Suprapubic skin (tissue), 4 donors: ENCODE results near the gene WFDC9. TPM values are rescaled to one million over a fixed set of nuclear protein-coding genes. Genes with fewer than 3 reads are reported as not detected.
A peak's percentile ranks its signal among the peaks of the same experiment; 100 is the strongest.

ENCODE experiments used
- DNase-seq, 2 donors: peaks; one replicate each; pipeline ENCODE4 v3.0.0-alpha.2; 2019; ENCODE audit warnings: low spot score in 2 of 2
- H3K27ac ChIP-seq: fragments of 200-600 bp; sonication (generic); one replicate; pipeline ENCODE4 v1.5.1; 2019
- H3K27me3 ChIP-seq: fragments of 200-600 bp; sonication (generic); one replicate; pipeline ENCODE4 v1.5.1; 2019
- H3K36me3 ChIP-seq: fragments of 200-600 bp; sonication (generic); one replicate; pipeline ENCODE4 v1.5.1; 2019
- H3K4me1 ChIP-seq: fragments of 200-600 bp; sonication (generic); one replicate; pipeline ENCODE4 v1.5.1; 2019
- H3K4me3 ChIP-seq: fragments of 200-600 bp; sonication (generic); one replicate; pipeline ENCODE4 v1.5.1; 2019; ENCODE audit warnings: mild to moderate bottlenecking
- H3K9me3 ChIP-seq: fragments of 200-600 bp; sonication (generic); one replicate; pipeline ENCODE4 v1.5.1; 2019
- CTCF ChIP-seq, 2 donors: fragments of 200-600 bp in 1 of 2; fragments of 450-650 bp in 1 of 2; sonication (generic) in 1 of 2; IDR thresholded peaks; one replicate each; pipeline ENCODE4 v1.5.1; 2016 to 2019; ENCODE audit warnings: antibody characterized with exemption in 2 of 2, mild to moderate bottlenecking in 1 of 2, moderate library complexity in 1 of 2
- EP300 ChIP-seq: sonication (generic); formaldehyde crosslinking; IDR thresholded peaks from one replicate; pipeline ENCODE4 v1.6.1; 2017; ENCODE audit warnings: antibody characterized with exemption
- POLR2A ChIP-seq, 2 donors: fragments of 450-650 bp; IDR thresholded peaks; one replicate each; pipeline ENCODE4 v1.6.1; 2017; ENCODE audit warnings: antibody characterized with exemption in 2 of 2, mild to moderate bottlenecking in 2 of 2, moderate library complexity in 2 of 2
- POLR2AphosphoS5 ChIP-seq, 3 donors: sonication (generic); formaldehyde crosslinking; IDR thresholded peaks; one replicate each; pipeline ENCODE4 v1.6.1; 2017; ENCODE audit warnings: antibody characterized with exemption in 3 of 3
- WGBS: methylation state at CpG from one replicate; pipeline ENCODE4 v1.1.5; 2018; 5-methylcytosine and 5-hydroxymethylcytosine counted together
- total RNA-seq, 4 donors: library from RNA; depleted of rRNA; stranded (reverse); fragments of >200 nt; gene quantifications; one replicate each; pipeline ENCODE4 v1.1.0, GENCODE V29; 2016

Gene WFDC9
- total RNA-seq, 4 donors from 2014 or later = not detected

DNA sequence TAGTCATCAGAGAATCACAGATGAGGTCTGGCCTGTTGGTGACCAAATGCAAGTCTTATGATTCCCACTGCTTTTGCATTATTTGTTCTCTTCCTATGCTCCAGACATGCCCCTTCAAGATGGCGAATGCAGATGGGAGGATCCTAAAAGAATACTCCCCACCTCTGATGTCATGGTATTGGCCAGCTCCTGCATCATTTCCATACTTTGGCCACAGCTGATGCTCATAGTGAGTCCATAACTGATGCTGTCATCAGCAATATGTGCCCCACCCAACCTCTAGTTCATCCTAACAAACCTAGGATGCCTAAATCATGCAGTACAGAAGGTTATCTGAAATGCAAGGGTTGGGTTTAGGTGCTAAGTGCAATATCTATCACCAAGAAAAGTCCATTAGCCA lies 5.4 kb upstream of the WFDC9 start:
- H3K9me3 ChIP-seq = no peaks in the 10 kb centered on the region
- no peak for TF ChIP-seq CTCF (IDR thresholded peaks at IDR 0.05)
- TF ChIP-seq POLR2AphosphoS5 (IDR thresholded peaks at IDR 0.05) = no peak
- TF ChIP-seq EP300 = no peak
- H3K27me3 ChIP-seq = peaks cover 12% of the 10 kb centered on the region
- DNase-seq = no peak
- WGBS = 100% methylated on average over 1 of the region's 1 CpG
- no peak overlapping the region for H3K4me3 ChIP-seq
- no peaks in the 10 kb centered on the region for H3K36me3 ChIP-seq
- H3K4me1 ChIP-seq = no peaks in the 10 kb centered on the region
- H3K27ac ChIP-seq = no peak overlapping the region

- Histone ChIP-seq H3K36me3 (no peaks in the 10 kb centered on the region), H3K9me3 (no peaks in the 10 kb centered on the region), H3K27ac (no peak overlapping the region), H3K4me3 (no peak overlapping the region), H3K27me3 (peaks cover 4% of the 10 kb centered on the region), H3K4me1 (no peaks in the 10 kb centered on the region)
- DNase-seq = no peak
- TF ChIP-seq CTCF (IDR thresholded peaks at IDR 0.05) (no peak), POLR2AphosphoS5 (IDR thresholded peaks at IDR 0.05) (no peak), POLR2A (IDR thresholded peaks at IDR 0.05) (no peak)
These were observed 713 bp downstream of the WFDC9 start for GRCh38 chr20:45630371-45630770.

GRCh38 chr20:45629496-45630100 lies 1.5 kb downstream of the WFDC9 start, which contains the start of gene WFDC10A:
WFDC10A (plus strand) TSS chr20:45629739; CDS start chr20:45629814, 75 bp downstream.
- H3K27ac ChIP-seq = no peak within 1 kb of the TSS
- no peak within 1 kb of the TSS for H3K4me3 ChIP-seq
- 9% methylated on average over 9 of the region's 9 CpGs for WGBS
- no peaks in the 10 kb centered on the region for H3K9me3 ChIP-seq
- H3K4me1 ChIP-seq = no peaks in the 10 kb centered on the region
- no peaks in the 10 kb centered on the region for H3K36me3 ChIP-seq
- DNase-seq = no peak
- TF ChIP-seq CTCF (IDR thresholded peaks at IDR 0.05) (peak; percentile 25 to 71), POLR2A (IDR thresholded peaks at IDR 0.05) (no peak), EP300 (no peak)
- H3K27me3 ChIP-seq = peaks cover 4% of the 10 kb centered on the region

DNA sequence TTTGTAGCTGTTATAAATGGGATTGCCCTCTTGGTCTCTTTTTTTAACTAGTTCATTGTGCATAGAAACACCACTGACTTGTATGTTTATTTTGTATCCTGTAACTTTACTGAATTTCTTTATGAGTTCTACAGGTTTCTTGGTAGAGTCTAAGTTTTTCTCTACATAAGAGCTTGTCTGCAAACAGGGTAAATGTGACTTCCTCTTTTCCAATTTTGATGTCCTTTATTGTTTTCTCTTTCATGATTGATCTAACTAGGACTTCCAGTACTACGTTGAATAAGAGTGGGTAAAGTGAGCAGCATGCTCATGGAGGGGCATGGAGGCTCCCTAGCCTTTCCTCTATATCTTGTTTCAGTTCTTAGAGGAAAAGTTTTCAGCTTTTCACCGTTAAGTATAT lies 4.5 kb downstream of the WFDC9 start:
- H3K27me3 ChIP-seq = no peaks in the 10 kb centered on the region
- TF ChIP-seq CTCF (IDR thresholded peaks at IDR 0.05) (no peak), POLR2AphosphoS5 (IDR thresholded peaks at IDR 0.05) (no peak), POLR2A (IDR thresholded peaks at IDR 0.05) (no peak), EP300 (no peak)
- H3K9me3 ChIP-seq = no peaks in the 10 kb centered on the region
- WGBS = 78% methylated on average over 2 of the region's 2 CpGs
- H3K4me1 ChIP-seq = no peaks in the 10 kb centered on the region
- no peaks in the 10 kb centered on the region for H3K36me3 ChIP-seq
- no peak overlapping the region for H3K4me3 ChIP-seq
- H3K27ac ChIP-seq = no peak overlapping the region
- no peak for DNase-seq

- no peak for TF ChIP-seq EP300
- no peak for TF ChIP-seq POLR2AphosphoS5 (IDR thresholded peaks at IDR 0.05)
- no peak for TF ChIP-seq CTCF (IDR thresholded peaks at IDR 0.05)
- no peak for TF ChIP-seq POLR2A (IDR thresholded peaks at IDR 0.05)
- no peak overlapping the region for H3K27ac ChIP-seq
- no peak overlapping the region for H3K4me3 ChIP-seq
- H3K27me3 ChIP-seq = no peaks in the 10 kb centered on the region
- no peaks in the 10 kb centered on the region for H3K36me3 ChIP-seq
- no peaks in the 10 kb centered on the region for H3K9me3 ChIP-seq
- 77% methylated on average over 2 of the region's 2 CpGs for WGBS
- no peak for DNase-seq
- H3K4me1 ChIP-seq = no peaks in the 10 kb centered on the region
These were observed 9.5 kb downstream of the WFDC9 start for GRCh38 chr20:45621593-45621992.
